Activated T-helper 1 cell treated with anti-CD3 and anti-CD28 coated beads, Interleukin-12 subunit alpha, Interleukin-12 subunit beta, Interleukin-2, Interleukin-4 antibody, amounts not matched to agents 30 ng/mL and 10 ng/mL and 1 ng/mL, durations not matched to agents 14 hours and 24 hours and 36 hours (primary cell): ENCODE measurements around the gene UBR4. TPM values are rescaled to one million over a fixed set of nuclear protein-coding genes. Genes with fewer than 3 reads are reported as not detected.

Experiments used
- DNase-seq: peaks from one replicate; pipeline ENCODE4 v3.0.0; 2021; ENCODE audit warnings: low spot score
- H3K27ac Mint-ChIP-seq: one replicate; pipeline ENCODE4 v1.8.0; 2021; ENCODE audit warnings: mild to moderate bottlenecking, mixed read lengths
- H3K27me3 Mint-ChIP-seq: one replicate; pipeline ENCODE4 v1.8.0; 2022; ENCODE audit warnings: mild to moderate bottlenecking, moderate library complexity, mixed read lengths; ENCODE audit not compliant: insufficient read depth
- H3K36me3 Mint-ChIP-seq: one replicate; pipeline ENCODE4 v1.8.0; 2021; ENCODE audit warnings: low read depth, mixed read lengths
- H3K4me1 Mint-ChIP-seq: one replicate; pipeline ENCODE4 v1.8.0; 2021; ENCODE audit warnings: low read depth, mixed read lengths
- H3K4me3 Mint-ChIP-seq: one replicate; pipeline ENCODE4 v1.8.0; 2021; ENCODE audit warnings: mild to moderate bottlenecking, moderate library complexity, mixed read lengths
- H3K9me3 Mint-ChIP-seq: one replicate; pipeline ENCODE4 v1.8.0; 2021; ENCODE audit warnings: mixed read lengths
- intact Hi-C: fragments of 100-400 bp; cut with micrococcal nuclease; formaldehyde crosslinking; loops from one replicate; pipeline ENCODE4 v1.15.1; 2024
- total RNA-seq: library from RNA; stranded (reverse); gene quantifications from 2 replicates; pipeline ENCODE4 v1.2.3, GENCODE V29; 2022

Gene UBR4
- total RNA-seq, 1 donor from 2014 or later, result 155 TPM

DNA sequence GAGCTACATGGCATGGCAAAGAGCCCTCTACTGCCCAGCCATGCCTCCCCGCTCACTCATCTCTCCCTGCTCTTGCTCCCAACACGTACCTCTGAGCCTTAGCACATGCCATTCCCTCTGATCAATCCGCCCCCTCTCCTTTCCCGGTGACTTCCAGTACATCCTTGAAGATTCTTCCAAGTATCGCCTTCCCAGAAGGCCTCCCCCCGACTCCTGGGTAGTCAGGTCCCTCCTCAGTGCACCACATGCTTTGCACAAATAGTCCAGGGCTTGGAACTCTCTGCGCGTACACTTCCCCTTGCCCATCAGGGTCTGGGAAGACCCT is 176.6 kb downstream of the UBR4 start:
- Mint-ChIP-seq H3K4me1 (no peaks in the 10 kb centered on the region), H3K9me3 (no peaks in the 10 kb centered on the region), H3K4me3 (no peak overlapping the region), H3K27me3 (peaks cover 10% of the 10 kb centered on the region), H3K36me3 (no peaks in the 10 kb centered on the region), H3K27ac (peak overlapping the region; percentile 1)
- intact Hi-C loops, result no loop called here
- DNase-seq, result no peak

DNA sequence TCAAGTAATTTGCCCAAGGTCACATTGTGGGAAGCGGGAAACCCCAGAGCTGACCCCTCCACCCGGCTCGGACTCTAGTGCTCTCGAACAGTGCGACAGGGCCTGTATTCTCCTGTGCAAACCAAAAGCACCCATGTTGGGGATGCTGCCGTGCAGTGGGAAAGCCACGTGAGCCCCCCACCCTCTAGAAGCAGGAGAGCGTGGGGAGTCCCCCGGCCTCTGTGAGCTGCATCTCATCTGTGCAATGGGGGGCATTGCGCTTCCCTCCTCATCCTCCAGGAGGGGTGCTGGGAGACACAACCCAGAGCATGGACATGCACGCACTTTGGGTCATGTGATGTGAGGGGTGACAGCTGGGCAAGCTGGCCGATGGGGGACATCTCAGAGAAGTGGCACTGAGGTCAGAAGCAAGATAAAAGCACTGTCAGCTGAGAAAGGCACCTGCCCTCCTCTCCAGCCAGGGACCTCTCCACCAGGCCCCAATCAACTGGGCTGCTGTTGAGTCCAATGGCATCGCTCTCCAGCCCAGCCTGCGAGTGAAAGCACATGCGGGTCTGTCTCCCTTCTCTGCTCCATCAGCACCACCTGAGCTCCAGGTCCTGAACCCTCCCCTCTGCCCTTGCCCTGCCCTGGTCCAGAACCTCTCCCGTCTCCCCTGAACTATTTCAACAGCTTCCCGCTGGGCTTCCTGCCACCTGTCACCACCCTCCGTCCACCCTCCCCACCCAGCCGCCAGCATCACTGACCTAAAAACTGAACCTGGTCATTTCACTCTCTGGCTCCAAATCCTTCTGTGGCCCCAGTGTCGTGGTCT is 177.2 kb downstream of the UBR4 start:
- H3K4me3 Mint-ChIP-seq, result no peak overlapping the region
- intact Hi-C loops, result no loop called here
- H3K4me1 Mint-ChIP-seq, result no peaks in the 10 kb centered on the region
- DNase-seq, result no peak
- H3K27me3 Mint-ChIP-seq, result peaks cover 10% of the 10 kb centered on the region
- H3K9me3 Mint-ChIP-seq, result no peaks in the 10 kb centered on the region
- no peak overlapping the region for H3K27ac Mint-ChIP-seq
- no peaks in the 10 kb centered on the region for H3K36me3 Mint-ChIP-seq

DNA sequence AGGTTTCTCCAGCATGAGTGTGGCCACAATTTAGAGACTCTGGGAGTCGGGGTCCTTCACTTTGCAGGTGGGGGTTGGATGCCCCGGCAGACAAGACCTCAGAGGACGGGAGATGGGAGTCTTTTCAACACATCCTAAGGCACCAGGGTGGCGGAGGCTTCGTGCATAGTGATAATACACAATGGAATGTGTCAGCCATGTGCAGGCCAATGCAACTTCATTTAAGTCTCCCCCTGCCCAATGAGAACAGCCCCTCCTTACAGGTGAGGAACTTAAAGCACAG is 177.7 kb downstream of the UBR4 start:
- Mint-ChIP-seq H3K27me3 (peaks cover 16% of the 10 kb centered on the region), H3K9me3 (no peaks in the 10 kb centered on the region), H3K4me1 (no peaks in the 10 kb centered on the region), H3K36me3 (no peaks in the 10 kb centered on the region), H3K4me3 (no peak overlapping the region), H3K27ac (no peak overlapping the region)
- intact Hi-C loops, result no loop called here
- no peak for DNase-seq

DNA sequence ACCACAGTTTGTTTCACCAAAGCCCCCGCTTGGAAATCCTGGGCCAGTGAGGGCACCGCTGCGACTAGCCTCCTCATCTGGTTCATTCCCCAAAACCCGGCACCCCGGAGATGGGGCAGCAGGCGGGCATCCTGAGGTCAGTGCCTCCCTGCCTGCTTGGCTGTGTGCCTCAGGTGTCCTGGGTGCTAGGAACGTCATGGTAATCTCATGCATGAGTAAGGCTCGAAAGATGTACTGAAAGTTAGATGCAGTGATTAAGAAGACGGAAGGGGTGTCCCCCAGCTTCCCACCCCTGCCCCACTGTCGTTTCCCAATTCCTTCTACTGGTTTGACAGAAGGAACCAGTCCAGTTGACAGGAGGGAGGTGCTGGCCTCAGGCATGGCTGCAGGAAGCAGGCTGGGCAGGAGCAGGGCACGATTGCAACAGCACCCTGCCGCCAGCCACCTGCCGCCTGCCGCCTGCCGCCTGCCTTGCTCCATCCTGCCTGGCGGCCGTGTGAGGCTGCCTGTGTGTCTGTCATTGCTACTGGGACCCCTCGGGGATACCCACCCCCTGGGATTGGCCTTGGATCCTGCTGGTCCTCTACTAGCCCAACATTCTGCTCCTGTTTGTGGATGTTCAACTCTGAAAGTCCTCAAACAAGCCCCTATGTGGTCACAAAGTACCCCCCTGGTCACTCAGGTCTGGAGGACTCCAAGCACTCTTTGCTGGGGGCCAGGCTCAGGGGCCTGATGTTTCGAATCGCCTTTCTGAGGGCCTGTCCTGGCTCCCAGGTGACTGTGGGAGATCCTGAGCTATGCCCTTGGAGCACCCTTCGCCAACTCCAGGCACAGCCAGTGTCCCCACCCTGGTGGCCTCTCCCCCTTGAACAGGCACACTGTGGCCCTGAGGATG is 180.6 kb downstream of the UBR4 start:
- intact Hi-C loops, result no loop called here
- DNase-seq, result no peak

DNA sequence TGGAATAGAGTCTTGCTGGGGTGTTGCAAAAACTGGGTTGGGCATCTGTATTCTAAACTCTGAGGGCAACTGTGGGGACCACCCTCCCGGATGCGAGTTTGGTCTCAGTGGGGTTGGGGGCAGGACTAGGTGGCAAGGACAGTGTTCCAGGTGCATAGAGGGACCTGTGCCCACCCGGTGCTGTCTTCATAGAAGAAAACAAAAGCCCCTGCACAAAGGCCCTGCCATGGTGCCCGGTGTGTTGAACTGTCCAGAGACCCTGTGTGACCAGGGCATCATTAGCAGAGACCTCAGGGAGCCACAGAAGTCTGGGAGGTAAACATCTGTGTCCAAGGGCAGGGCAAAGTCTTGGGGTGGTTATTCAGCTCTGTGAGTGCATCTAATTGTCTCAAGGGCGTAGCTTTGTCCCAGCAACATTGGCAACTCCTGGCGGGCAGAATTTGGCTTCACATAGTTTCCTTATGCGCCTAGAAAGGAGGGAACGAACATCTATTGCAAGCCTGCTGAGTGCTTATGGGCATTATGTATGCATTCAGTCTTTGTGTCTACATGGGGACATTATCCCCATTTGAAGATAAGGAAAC is 181.4 kb downstream of the UBR4 start:
- Mint-ChIP-seq H3K36me3 (no peaks in the 10 kb centered on the region), H3K4me3 (no peak overlapping the region), H3K4me1 (no peaks in the 10 kb centered on the region), H3K27ac (no peak overlapping the region), H3K9me3 (no peaks in the 10 kb centered on the region), H3K27me3 (peaks cover 20% of the 10 kb centered on the region)
- intact Hi-C loops, result no loop called here
- DNase-seq, result no peak

More for the DNA sequence above, 180.6 kb downstream of the UBR4 start:
- no peak overlapping the region for H3K27ac Mint-ChIP-seq
- H3K9me3 Mint-ChIP-seq, result no peaks in the 10 kb centered on the region
- no peaks in the 10 kb centered on the region for H3K4me1 Mint-ChIP-seq
- H3K27me3 Mint-ChIP-seq, result peaks cover 20% of the 10 kb centered on the region
- no peaks in the 10 kb centered on the region for H3K36me3 Mint-ChIP-seq
- H3K4me3 Mint-ChIP-seq, result no peak overlapping the region

GRCh38 chr1:19028110-19028509 is 182.0 kb downstream of the UBR4 start:
- Mint-ChIP-seq H3K27me3 (peaks cover 19% of the 10 kb centered on the region), H3K9me3 (no peaks in the 10 kb centered on the region)

More at GRCh38 chr1:19028110-19028509, 182.0 kb downstream of the UBR4 start:
- Mint-ChIP-seq H3K4me1 (no peaks in the 10 kb centered on the region), H3K4me3 (no peak overlapping the region), H3K27ac (no peak overlapping the region), H3K36me3 (no peaks in the 10 kb centered on the region)
- DNase-seq, result no peak
- intact Hi-C loops, result no loop called here

Other genes with a start within 250 kb of the UBR4 start
- gene EMC1, start 41.3 kb upstream of the UBR4 start, total RNA-seq, result 63.9 and 78.3 TPM in 2 replicates
- 134 and 137 TPM in 2 replicates for gene MRTO4, start 41.5 kb upstream of the UBR4 start, total RNA-seq
- gene AKR7A3, start 78.5 kb upstream of the UBR4 start, total RNA-seq, result 1.2 and 1.7 TPM in 2 replicates
- 30.0 and 31.1 TPM in 2 replicates for gene AKR7A2, start 101.9 kb upstream of the UBR4 start, total RNA-seq
- gene SLC66A1, start 102.1 kb upstream of the UBR4 start, total RNA-seq, result 9.9 and 12.0 TPM in 2 replicates